GM12878 (cell line): Measurements from ENCODE around the gene ZNF716. TPM values are rescaled to one million over a fixed set of nuclear protein-coding genes. Genes with fewer than 3 reads are reported as not detected.

Experiments
- ATAC-seq: fragments of 200-7000 bp; cut with Tn5 transposase; 3 replicates; pipeline ENCODE4 v1.9.1; 2020; ENCODE audit warnings: mild to moderate bottlenecking, moderate library complexity
- BruUV-seq: library from RNA; stranded (reverse); fragments of 400-500 nt; replicated peaks from 2 replicates; lab custom pipeline; 2021; lab: Mats Ljungman, UMichigan
- CTCF ChIA-PET: fragments of 300-600 bp; sonication (Branson Sonifier 250); formaldehyde crosslinking; extraction: SDS; loops from one replicate; lab custom pipeline; 2021; ENCODE audit warnings: inconsistent platforms; lab: Yijun Ruan, JAX
- POLR2A ChIA-PET: fragments of 350-600 bp; formaldehyde crosslinking; extraction: SDS; loops from one replicate; lab custom pipeline; 2021; ENCODE audit warnings: inconsistent platforms; lab: Charles Lee
- RAD21 ChIA-PET: fragments of 300-600 bp; sonication (Branson Sonifier 250); formaldehyde crosslinking; loops from one replicate; lab custom pipeline; 2023; ENCODE audit warnings: antibody characterized with exemption; ENCODE audit not compliant: unreplicated experiment; lab: Charles Lee
- SMC1A ChIA-PET: fragments of 300-600 bp; sonication (Branson Sonifier 250); formaldehyde crosslinking; loops from one replicate; lab custom pipeline; 2023; ENCODE audit not compliant: unreplicated experiment, uncharacterized antibody; lab: Charles Lee
- DNase-seq: peaks from one replicate; pipeline ENCODE4 v3.0.0-alpha.2; 2011; ENCODE audit warnings: low read depth, low spot score
- FAIRE-seq: peaks from 3 replicates; lab custom pipeline; 2011; peaks lifted over from hg19 to GRCh38; lab: Jason Lieb, UNC
- H2AFZ ChIP-seq: 2 replicates; pipeline ENCODE4 v1.6.0; 2011; ENCODE audit warnings: low read depth, low read length, control low read depth; ENCODE audit not compliant: control insufficient read depth
- H3K27ac ChIP-seq: 2 replicates; pipeline ENCODE4 v1.5.1; 2011; ENCODE audit warnings: control low read depth; ENCODE audit not compliant: control insufficient read depth, insufficient read depth
- H3K27me3 ChIP-seq, 2 experiments: replicated peaks in 1 of 2; 2 replicates each; pipeline versions ENCODE4 v1.6.0 to v1.6.1; 2011; ENCODE audit warnings: low read length in 1 of 2; ENCODE audit not compliant: control insufficient read depth in 2 of 2, insufficient read depth in 2 of 2
- H3K36me3 ChIP-seq, 2 experiments: 2 replicates each; pipeline ENCODE4 v1.5.1; 2011; ENCODE audit warnings: low read length in 1 of 2; ENCODE audit not compliant: control insufficient read depth in 2 of 2, insufficient read depth in 2 of 2
- H3K4me1 ChIP-seq: 2 replicates; pipeline ENCODE4 v1.6.1; 2011; ENCODE audit warnings: mild to moderate bottlenecking, low read length, moderate library complexity, mixed read lengths; ENCODE audit not compliant: control insufficient read depth, insufficient read depth
- H3K4me2 ChIP-seq: 2 replicates; pipeline ENCODE4 v1.6.0; 2011; ENCODE audit warnings: control low read depth; ENCODE audit not compliant: control insufficient read depth, insufficient read depth
- H3K4me3 ChIP-seq: fragments of 200-600 bp; sonication (generic); 2 replicates; pipeline ENCODE4 v1.5.1; 2016
- H3K79me2 ChIP-seq: 2 replicates; pipeline ENCODE4 v1.6.0; 2011; ENCODE audit warnings: low read length; ENCODE audit not compliant: control insufficient read depth, insufficient read depth
- H3K9ac ChIP-seq: 2 replicates; pipeline ENCODE4 v1.8.0; 2011; ENCODE audit warnings: low read length, control low read depth, mixed read lengths; ENCODE audit not compliant: control insufficient read depth, insufficient read depth
- H3K9me3 ChIP-seq: replicated peaks from 3 replicates; pipeline ENCODE4 v1.5.1; 2011; ENCODE audit warnings: mild to moderate bottlenecking, low read length; ENCODE audit not compliant: control insufficient read depth, insufficient read depth
- H4K20me1 ChIP-seq: 2 replicates; pipeline ENCODE4 v1.6.0; 2011; ENCODE audit not compliant: control insufficient read depth, insufficient read depth
- CBFB ChIP-seq: IDR thresholded peaks from 2 replicates; pipeline ENCODE4 v1.6.1; 2016; ENCODE audit warnings: antibody characterized with exemption, low read depth
- IRF4 ChIP-seq: IDR thresholded peaks from 2 replicates; pipeline ENCODE4 v1.6.1; 2011; ENCODE audit warnings: low read depth, low read length
- KAT2A ChIP-seq: conservative IDR thresholded peaks from 2 replicates; pipeline ENCODE4 v1.6.1; 2011; ENCODE audit warnings: low read depth, low read length; ENCODE audit not compliant: control insufficient read depth
- MTA2 ChIP-seq: fragments of 450-650 bp; IDR thresholded peaks from 2 replicates; pipeline ENCODE4 v1.6.1; 2016; ENCODE audit warnings: low read depth, mild to moderate bottlenecking, moderate library complexity
- RUNX3 ChIP-seq: IDR thresholded peaks from 2 replicates; pipeline ENCODE4 v1.6.1; 2012; ENCODE audit warnings: low read length, inconsistent platforms
- SRF ChIP-seq, 2 experiments: IDR thresholded peaks; 2 replicates each; pipeline ENCODE4 v1.6.1; 2011; ENCODE audit warnings: low read depth in 2 of 2, low read length in 2 of 2, mild to moderate bottlenecking in 1 of 2, moderate library complexity in 1 of 2
- ZNF274 ChIP-seq: IDR thresholded peaks from one replicate; pipeline ENCODE4 v1.8.0; 2011; ENCODE audit not compliant: insufficient read length, insufficient read depth
- ZZZ3 ChIP-seq: IDR thresholded peaks from 2 replicates; pipeline ENCODE4 v1.6.1; 2011; ENCODE audit warnings: low read depth; ENCODE audit not compliant: control insufficient read depth, insufficient read length
- WGBS: methylation state at CpG from one replicate; pipeline ENCODE4 v1.1.6; 2016; ENCODE audit warnings: low lambda C conversion rate; ENCODE audit not compliant: insufficient replicate concordance, insufficient coverage; ENCODE audit errors: missing lambda C conversion rate; 5-methylcytosine and 5-hydroxymethylcytosine counted together
- in situ Hi-C: fragments of 300-500 bp; cut with MboI; formaldehyde crosslinking; loops from 9 replicates; pipeline ENCODE4 v1.14.3; 2018; ENCODE audit warnings: mixed read lengths
- intact Hi-C: fragments of 100-400 bp; cut with micrococcal nuclease; formaldehyde crosslinking; loops from one replicate; pipeline ENCODE4 v1.14.2; 2022; ENCODE audit not compliant: unreplicated experiment
- polyA plus RNA-seq, 11 experiments: library from polyadenylated mRNA; depleted of rRNA in 4 of 11; unstranded in 6 of 11; stranded (reverse) in 5 of 11; fragments of >200 nt; fragmentation: Nextera tagmentation in 4 of 11; fragmentation: Illumina TruSeq in 1 of 11; extraction: Ambion mirVana in 4 of 11; extraction: Trizol in 1 of 11; gene quantifications; 1 replicate in 1 of 11; 2 replicates in 10 of 11; pipeline versions ENCODE4 v1.2.1 to v1.2.3, GENCODE V29; 2011 to 2016; ENCODE audit warnings: inconsistent platforms in 2 of 11, missing spikeins in 2 of 11, low read depth in 1 of 11
- total RNA-seq, 4 experiments: library from RNA; depleted of rRNA in 3 of 4; stranded (reverse); fragments of >200 nt in 3 of 4; fragmentation: Illumina TruSeq in 1 of 4; extraction: Trizol in 1 of 4; gene quantifications; 2 replicates each; pipeline versions ENCODE4 v1.2.1 to v1.2.3, GENCODE V29; 2013 to 2021
- TF ChIP-seq, protein P1 (sequence below), 3 experiments: IDR thresholded peaks in 2 of 3; conservative IDR thresholded peaks in 1 of 3; 2 replicates each; pipeline ENCODE4 v1.5.1; 2011; ENCODE audit warnings: low read depth in 3 of 3, low read length in 3 of 3, mild to moderate bottlenecking in 3 of 3, control low read depth in 2 of 3, moderate library complexity in 2 of 3, inconsistent platforms in 1 of 3, mixed read lengths in 1 of 3; ENCODE audit not compliant: control insufficient read depth in 2 of 3, insufficient read depth in 1 of 3; ENCODE audit errors: extremely low read depth in 1 of 3

The ZNF716 gene
- total and polyA plus RNA-seq, 10 of the 15 experiments (the other 5 are each of a cell fraction or from before 2014, with no cell fraction given) = not detected

DNA sequence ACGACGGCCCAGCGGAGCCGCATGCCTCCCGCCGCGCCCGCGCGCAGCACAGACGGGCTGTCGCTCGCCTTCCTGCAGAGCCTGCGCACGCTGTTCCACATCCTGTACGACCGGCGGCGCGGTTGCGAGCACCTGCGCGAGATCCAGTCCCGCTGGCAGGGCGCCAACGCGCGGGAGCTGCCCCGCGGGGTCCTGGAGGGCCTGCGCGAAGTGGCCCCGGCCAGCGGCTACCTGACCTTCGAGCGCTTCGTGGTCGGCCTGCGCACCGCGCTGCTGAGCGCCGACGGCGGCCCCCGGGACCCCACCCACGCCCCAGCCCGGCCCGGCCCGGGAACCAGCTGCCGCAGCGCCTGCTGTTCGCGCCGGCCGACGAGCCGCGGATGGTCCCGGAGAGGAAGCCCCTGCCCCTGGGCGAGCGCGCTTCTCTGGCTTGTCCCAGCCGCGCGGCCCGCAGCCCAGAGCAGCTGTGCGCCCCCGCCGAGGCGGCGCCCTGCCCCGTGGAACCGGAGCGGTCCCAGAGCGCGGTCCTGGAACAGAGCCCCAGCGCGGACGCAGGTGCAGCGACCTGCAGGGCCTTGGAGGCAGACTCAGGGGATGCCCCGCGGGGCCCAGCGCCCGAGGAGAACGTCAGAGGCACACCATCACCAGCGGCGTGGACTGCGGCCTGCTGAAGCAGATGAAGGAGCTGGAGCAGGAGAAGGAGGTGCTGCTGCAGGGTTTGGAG lies 25.3 kb upstream of the ZNF716 start:
- H3K4me2 ChIP-seq = no peak overlapping the region
- CTCF ChIA-PET = no interaction called here
- H3K36me3 ChIP-seq = no peaks in the 10 kb centered on the region
- in situ Hi-C loops (no loop called here), intact Hi-C loops (no loop called here)
- ATAC-seq (no peak), FAIRE-seq (no peak), DNase-seq (no peak)
- no peak overlapping the region for H3K9ac ChIP-seq
- H2AFZ ChIP-seq = no peak overlapping the region
- H3K4me1 ChIP-seq = no peaks in the 10 kb centered on the region
- no peak overlapping the region for H3K27ac ChIP-seq
- POLR2A ChIA-PET = no interaction called here
- no peaks in the 10 kb centered on the region for H4K20me1 ChIP-seq
- RAD21 ChIA-PET = no interaction called here
- no TSS peak for BruUV-seq
- H3K79me2 ChIP-seq = no peaks in the 10 kb centered on the region
- peaks cover 1% of the 10 kb centered on the region; the same call in 1 of the 3 replicates for H3K9me3 ChIP-seq
- no peaks in the 10 kb centered on the region for H3K27me3 ChIP-seq
- 87% methylated on average over 57 of the region's 89 CpGs for WGBS
- TF ChIP-seq ZZZ3 (no peak), SRF (IDR thresholded peaks at IDR 0.05; ENCODE audit: low read depth in 2 of 2, low read length in 2 of 2) (no peak), MTA2 (no peak), KAT2A (no peak), ZNF274 (no peak), RUNX3 (no peak), CBFB (no peak), IRF4 (no peak)
- TF ChIP-seq, protein P1, sequence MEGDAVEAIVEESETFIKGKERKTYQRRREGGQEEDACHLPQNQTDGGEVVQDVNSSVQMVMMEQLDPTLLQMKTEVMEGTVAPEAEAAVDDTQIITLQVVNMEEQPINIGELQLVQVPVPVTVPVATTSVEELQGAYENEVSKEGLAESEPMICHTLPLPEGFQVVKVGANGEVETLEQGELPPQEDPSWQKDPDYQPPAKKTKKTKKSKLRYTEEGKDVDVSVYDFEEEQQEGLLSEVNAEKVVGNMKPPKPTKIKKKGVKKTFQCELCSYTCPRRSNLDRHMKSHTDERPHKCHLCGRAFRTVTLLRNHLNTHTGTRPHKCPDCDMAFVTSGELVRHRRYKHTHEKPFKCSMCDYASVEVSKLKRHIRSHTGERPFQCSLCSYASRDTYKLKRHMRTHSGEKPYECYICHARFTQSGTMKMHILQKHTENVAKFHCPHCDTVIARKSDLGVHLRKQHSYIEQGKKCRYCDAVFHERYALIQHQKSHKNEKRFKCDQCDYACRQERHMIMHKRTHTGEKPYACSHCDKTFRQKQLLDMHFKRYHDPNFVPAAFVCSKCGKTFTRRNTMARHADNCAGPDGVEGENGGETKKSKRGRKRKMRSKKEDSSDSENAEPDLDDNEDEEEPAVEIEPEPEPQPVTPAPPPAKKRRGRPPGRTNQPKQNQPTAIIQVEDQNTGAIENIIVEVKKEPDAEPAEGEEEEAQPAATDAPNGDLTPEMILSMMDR (IDR thresholded peaks at IDR 0.05 in 2 of 3, conservative IDR thresholded peaks at IDR 0.05 in 1 of 3; ENCODE audit: control insufficient read depth in 2 of 3, extremely low read depth in 1 of 3, insufficient read depth in 1 of 3, low read depth in 3 of 3, low read length in 3 of 3) = no peak
- TF ChIP-seq, all 136 proteins: peak for 0
- SMC1A ChIA-PET = no interaction called here
- no peak overlapping the region for H3K4me3 ChIP-seq
